Endothelial cell of hepatic sinusoid (primary cell): ENCODE results near the gene NSMCE3.
"Not testable (repeated sequence)": the region's sequence is repeated elsewhere in the genome, so short reads cannot be mapped to it uniquely, and the experiment has no call there.

Experiments
- in situ Hi-C: cut with HindIII; loops from 2 replicates; pipeline ENCODE4 v1.10.0; 2017; ENCODE audit warnings: low sequenced_read_pairs

Gene NSMCE3

DNA sequence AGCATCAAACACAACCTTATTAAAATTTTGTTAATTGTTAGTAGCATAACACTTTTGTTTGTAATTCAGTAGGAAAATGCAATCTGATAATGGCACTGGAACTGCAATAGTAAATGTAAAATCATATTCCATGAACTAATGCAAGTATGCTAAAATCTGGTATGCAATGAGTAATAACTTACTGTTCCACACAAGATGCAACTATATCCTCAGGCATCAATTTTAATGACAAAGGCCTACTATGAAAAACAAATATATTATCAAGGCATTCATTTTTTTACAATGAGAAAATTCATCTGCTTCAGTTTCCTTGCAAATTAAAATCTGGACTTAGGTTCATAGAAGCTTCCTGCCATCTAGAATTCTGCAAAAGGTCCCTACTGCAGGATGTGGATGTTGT is 1.4 kb upstream of the NSMCE3 start:
- in situ Hi-C loops: loop anchor here (25.0 kb wide), 1 partner anchor 109 kb away; no protein-coding TSS in a partner anchor

GRCh38 chr15:29270169-29270955 is 740 bp upstream of the NSMCE3 start:
- in situ Hi-C loops: loop anchor here (25.0 kb wide), 1 partner anchor 108 kb away; no protein-coding TSS in a partner anchor

DNA sequence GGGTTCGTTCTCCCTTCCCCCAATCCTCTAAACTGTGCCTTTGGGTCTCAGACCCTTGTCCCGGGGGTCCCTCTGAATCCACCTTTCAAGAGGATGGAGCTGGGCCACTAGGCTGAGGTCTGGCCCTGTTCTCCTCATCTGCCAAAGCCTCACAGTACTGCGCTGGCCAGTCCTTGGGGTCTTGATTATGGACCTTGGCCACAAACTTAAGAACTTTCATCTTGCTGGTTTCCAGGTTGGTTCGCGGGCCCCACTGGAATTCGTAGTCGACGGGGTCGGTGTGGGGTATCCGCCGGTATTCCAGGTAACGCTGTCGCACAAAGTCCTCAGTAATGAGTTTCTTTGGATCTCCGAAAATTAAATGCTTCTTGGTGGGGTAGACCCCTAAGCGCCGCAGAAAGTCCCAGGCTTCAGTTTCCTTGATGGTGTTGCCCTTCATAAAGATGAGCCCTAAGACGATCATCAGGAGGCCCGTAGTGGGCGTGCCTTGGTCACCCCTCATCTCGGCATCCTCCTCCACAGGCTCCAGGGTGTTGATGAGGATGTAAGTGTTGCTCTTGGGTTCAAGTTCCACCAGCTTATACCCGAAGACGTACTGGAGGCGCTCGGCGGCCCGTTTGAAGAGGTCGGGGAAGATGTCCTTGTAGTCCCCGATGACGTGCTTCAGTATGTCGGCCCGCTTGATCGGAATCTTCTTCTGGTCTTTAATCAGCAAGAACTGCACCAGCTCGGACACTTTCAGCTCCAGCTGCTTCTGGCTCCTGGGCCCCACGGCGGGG is 727 bp downstream of the NSMCE3 start:
- in situ Hi-C loops: loop anchor here (25.0 kb wide), 1 partner anchor 107 kb away; no protein-coding TSS in a partner anchor

GRCh38 chr15:29266052-29266582 is 3.5 kb downstream of the NSMCE3 start:
- in situ Hi-C loops: loop anchor here (25.0 kb wide), 1 partner anchor 104 kb away; no protein-coding TSS in a partner anchor

DNA sequence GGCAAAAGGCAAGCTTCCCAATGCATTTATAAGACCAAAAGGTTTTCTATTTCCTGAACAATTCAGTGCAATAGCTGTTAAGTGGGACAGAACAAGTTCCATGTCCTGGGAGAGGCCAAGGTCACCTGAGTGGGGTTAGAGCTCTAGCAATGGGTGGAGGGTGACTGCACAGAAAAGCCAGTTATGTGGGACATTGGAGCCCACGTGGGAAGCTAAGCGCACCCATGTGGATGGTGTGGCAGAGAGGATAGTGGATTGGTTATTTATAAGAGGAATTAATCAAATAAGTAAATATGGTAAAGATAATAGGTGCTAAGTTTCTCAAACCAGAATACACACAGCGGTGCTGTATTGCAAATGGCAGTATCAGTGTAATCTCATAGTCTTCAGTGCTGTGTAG is 6.3 kb downstream of the NSMCE3 start:
- in situ Hi-C loops: loop anchor here (25.0 kb wide), 1 partner anchor 101 kb away; no protein-coding TSS in a partner anchor

GRCh38 chr15:29262738-29263137 is 6.9 kb downstream of the NSMCE3 start:
- in situ Hi-C loops: loop anchor here (25.0 kb wide), 1 partner anchor 100 kb away; no protein-coding TSS in a partner anchor

DNA sequence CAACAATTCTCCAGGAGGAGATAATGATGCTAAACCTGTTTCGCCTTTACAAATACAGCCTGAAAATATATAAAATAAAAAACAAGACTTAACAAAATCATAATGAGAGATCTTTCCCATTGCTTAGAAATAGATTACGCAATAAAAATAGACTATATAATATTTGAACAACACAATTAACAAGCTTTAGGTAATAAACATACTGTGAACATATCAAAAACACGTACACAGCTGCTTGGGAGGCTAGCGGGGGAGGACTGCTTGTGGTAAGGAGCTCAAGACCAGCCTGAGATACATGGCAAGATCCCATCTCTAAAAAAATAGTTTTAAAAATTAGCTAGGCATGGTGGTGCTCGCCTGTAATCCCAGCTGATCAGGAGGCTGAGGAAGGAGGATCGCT is 8.7 kb downstream of the NSMCE3 start:
- in situ Hi-C loops: loop anchor here (25.0 kb wide), 1 partner anchor 99 kb away; no protein-coding TSS in a partner anchor

DNA sequence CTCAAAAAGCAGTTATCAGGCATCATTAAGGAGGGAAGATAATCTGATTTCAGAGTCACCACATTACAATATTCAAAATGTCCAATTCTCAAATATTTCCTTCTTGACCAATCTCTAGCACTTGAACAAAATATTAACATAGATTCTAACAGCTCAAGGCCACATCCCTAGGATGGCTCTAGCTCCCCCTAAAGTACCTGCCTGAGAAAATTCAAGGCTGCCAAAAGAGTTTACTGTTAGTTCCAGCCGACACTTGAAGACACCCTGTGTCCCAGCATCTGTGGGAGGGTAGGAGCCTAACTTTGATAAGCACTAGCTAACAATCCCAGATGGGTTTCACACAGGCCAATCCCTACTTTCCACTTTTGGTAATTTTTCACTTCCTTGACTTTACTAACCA is 10.4 kb downstream of the NSMCE3 start:
- in situ Hi-C loops: loop anchor here (25.0 kb wide), 1 partner anchor 97 kb away; no protein-coding TSS in a partner anchor

DNA sequence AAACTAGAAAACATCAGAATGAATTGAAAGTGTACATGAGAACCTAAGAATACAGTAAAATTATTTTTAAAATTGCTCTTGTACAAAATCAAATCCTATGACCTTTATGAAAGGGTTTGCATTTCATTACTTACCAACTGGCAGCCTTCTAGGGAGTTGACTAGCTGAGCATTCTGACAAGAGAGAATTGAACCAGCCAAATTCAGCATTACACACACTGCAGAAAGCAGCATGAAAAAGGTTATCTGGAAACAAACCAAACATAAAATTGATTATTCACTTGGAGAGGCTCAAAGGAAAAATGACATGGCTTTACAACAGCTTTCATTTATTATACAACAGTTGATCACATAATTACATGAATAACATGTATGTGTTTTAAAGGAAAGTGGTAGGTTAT is 17.4 kb downstream of the NSMCE3 start:
- in situ Hi-C loops: loop anchor here (25.0 kb wide), 1 partner anchor 90 kb away; no protein-coding TSS in a partner anchor

- in situ Hi-C loops: no loop called here
These were observed 25.1 kb downstream of the NSMCE3 start for GRCh38 chr15:29244544-29244943.

DNA sequence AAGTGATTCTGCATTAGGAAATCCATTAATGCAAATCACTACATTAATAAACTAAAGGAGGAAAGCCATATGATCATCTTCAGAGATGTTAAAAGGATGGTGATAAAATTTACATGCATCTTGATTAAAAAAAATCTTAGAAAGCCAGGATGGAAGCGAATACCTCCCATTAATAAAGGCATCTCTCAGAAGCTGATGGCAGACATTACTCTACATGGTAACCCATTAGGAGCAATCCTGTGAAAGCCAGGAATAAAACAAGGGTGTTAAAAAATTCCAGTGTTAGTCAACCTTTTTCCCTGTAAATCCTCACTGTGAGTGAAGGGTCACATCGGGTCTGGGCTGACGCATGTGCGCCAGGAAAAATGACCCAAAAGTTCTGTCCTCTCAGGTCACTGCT is 25.5 kb downstream of the NSMCE3 start:
- in situ Hi-C loops: no loop called here

DNA sequence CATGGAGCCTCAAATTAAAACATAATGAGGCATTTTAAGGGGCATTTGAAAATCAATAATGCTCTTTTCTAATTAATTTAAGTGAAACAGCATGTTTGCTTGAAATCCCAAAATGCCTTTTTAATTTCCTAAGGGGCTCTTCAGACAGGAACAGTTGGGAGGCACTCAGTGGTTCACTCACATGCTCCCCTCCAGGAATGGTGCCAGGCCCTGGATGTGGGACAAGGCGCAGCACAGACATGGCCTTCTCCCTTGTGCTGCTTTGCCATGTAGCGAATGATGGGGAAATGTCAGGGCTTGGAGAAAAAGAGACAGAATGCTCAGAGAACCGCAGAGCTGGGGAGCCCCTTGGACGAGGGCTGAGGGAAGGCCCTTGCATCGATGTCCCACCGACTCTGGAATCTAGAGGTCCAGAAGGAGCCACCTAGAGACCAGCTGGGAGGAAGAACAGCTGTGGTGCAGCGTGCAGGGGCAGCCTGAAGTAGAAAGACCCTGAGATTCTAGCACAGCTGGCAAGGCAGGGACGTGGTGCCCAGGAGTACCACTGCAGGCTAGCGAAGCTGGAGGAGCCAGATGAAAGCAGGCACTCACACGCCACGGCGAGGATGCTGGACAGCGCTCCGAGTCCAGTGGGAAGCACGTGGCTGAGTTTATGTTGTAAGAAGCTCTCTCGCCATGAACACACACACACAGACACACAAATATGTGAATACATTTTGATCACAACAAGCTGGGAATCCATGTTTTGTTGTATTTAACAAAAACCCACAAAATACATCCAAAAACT is 27.0 kb downstream of the NSMCE3 start:
- in situ Hi-C loops: no loop called here

GRCh38 chr15:29241207-29241606 is 28.4 kb downstream of the NSMCE3 start:
- in situ Hi-C loops: no loop called here

- in situ Hi-C loops: no loop called here
These were observed 30.2 kb downstream of the NSMCE3 start for GRCh38 chr15:29239395-29239794.

DNA sequence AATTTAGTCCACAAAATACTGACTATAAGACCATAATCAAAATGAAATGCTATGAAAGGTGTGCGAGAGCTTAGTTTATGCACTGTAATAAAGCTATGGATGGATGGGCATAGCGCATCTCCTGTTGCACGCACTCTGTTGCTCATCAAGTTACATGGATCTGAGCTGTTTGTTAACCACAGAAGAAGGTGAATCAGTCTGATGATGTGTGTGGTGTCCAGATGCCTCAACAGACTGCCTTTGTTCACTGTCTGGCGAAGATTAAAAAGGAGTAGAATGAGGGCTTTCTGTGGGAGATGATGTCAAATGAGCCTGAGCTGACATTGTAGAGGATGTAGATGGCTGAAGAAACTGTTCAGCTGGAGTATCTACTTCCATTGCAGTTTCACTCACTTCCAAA is 36.1 kb downstream of the NSMCE3 start:
- in situ Hi-C loops: no loop called here

DNA sequence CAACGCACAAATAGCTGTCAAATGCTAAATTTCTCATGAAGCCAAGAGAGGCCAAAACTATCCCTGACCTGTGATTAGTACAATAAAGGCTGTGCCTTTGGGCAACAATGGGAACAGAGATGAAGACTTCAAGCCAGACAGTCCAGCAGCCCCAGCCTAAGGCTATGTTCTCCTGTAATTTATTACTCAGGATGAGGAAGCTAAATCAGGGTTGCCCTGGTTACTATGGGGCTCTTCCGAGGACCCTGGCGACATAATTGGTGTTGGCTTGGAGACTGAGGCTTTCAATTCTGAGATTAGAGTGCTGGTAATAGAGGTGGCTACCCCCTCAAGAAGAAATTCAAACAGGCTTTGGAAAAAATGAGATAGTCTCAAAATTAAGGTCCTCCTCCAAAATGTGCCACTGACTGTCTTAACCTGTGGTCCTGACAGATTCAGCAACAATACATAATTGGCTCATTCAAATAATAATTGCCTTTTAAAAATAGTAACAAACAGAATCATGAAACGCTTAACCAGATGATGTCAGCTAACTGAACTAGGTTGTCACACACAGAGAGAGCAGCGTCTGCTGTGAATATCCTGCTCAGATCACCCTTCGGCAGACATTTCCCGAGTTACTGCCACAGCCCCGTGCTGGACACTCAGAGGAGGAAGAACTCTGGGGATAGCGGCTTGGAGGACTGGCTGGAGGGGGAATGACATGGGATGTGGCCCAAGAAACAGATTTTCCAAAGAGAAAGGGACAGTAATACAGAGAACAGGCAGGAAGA is 43.0 kb downstream of the NSMCE3 start:
- in situ Hi-C loops: no loop called here

DNA sequence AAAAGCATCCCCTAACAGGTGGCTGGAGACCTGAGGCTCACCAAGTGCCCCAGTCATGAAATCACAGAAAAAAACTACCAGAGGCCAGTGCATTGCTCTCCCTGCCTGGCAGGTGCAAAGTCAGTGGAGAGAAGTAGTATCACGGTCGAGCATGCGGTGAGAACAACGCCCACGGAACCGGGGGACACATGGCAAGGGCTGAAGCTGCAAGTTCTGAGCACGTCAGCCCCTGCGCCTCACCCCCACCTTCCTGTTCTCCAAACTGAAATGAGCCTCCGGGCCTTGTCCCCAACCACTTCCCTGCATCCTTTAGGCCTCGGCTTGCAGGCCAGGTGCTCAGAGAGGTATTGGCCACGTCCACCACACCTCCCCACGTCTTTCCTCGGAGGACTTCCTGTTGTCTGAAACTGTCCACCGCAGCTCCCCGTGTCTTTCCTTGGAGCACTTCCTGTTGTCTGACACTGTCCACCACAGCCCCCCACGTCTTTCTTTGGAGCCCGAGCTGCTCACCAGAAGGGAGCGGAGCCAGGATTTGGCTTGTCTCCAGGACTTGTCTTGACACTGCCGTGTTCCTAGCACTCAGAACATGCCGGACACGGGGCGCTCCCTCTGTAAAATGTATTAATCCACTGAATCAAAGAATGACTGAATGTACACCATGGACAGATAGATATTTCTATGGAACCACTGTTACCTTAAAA is 43.9 kb downstream of the NSMCE3 start:
- in situ Hi-C loops: no loop called here

GRCh38 chr15:29224987-29225363 is 44.6 kb downstream of the NSMCE3 start:
- in situ Hi-C loops: not testable (repeated sequence)
